GOT3 (cell line): ENCODE measurements around the gene SPDYE2B.
"Not testable (repeated sequence)": the region's sequence is repeated elsewhere in the genome, so short reads cannot be mapped to it uniquely, and the experiment has no call there.

Experiments
- DNase-seq: peaks from one replicate; lab custom pipeline; 2025; ENCODE audit warnings: mixed read lengths; lab: John Stamatoyannopoulos, UW

The SPDYE2B gene

GRCh38 chr7:102643404-102643803 is 6.7 kb upstream of the SPDYE2B start:
- not testable (repeated sequence) for DNase-seq

- DNase-seq, result not testable (repeated sequence)
Measured at GRCh38 chr7:102647813-102648212, 2.3 kb upstream of the SPDYE2B start.

- not testable (repeated sequence) for DNase-seq
Measured at GRCh38 chr7:102664765-102665164, 14.6 kb downstream of the SPDYE2B start.

GRCh38 chr7:102666850-102667249 is 16.7 kb downstream of the SPDYE2B start:
- not testable (repeated sequence) for DNase-seq

- DNase-seq, result not testable (repeated sequence)
Measured at GRCh38 chr7:102667523-102667922, 17.4 kb downstream of the SPDYE2B start.

GRCh38 chr7:102671166-102671955 is 21.2 kb downstream of the SPDYE2B start, which contains the start of gene POLR2J2:
TSS of gene POLR2J2 (minus strand) at chr7:102671663. CDS start at chr7:102671601, 62 bp downstream.
- not testable (repeated sequence) for DNase-seq

- not testable (repeated sequence) for DNase-seq
Measured at GRCh38 chr7:102671956-102672307, 21.8 kb downstream of the SPDYE2B start.

- DNase-seq, result not testable (repeated sequence)
Measured at GRCh38 chr7:102673447-102674067, 23.4 kb downstream of the SPDYE2B start.

GRCh38 chr7:102675545-102675944 is 25.4 kb downstream of the SPDYE2B start:
- not testable (repeated sequence) for DNase-seq

GRCh38 chr7:102680780-102681179 is 30.7 kb downstream of the SPDYE2B start:
- not testable (repeated sequence) for DNase-seq

- DNase-seq, result not testable (repeated sequence)
Measured at GRCh38 chr7:102682560-102682959, 32.4 kb downstream of the SPDYE2B start.

GRCh38 chr7:102688299-102689036 is 38.3 kb downstream of the SPDYE2B start:
- not testable (repeated sequence) for DNase-seq

- DNase-seq, result not testable (repeated sequence)
Measured at GRCh38 chr7:102689436-102690282, 39.5 kb downstream of the SPDYE2B start.

GRCh38 chr7:102690602-102691001 is 40.5 kb downstream of the SPDYE2B start:
- not testable (repeated sequence) for DNase-seq

- not testable (repeated sequence) for DNase-seq
Measured at GRCh38 chr7:102694008-102694407, 43.9 kb downstream of the SPDYE2B start.

GRCh38 chr7:102695033-102695552 is 45.0 kb downstream of the SPDYE2B start:
- DNase-seq, result not testable (repeated sequence)

- not testable (repeated sequence) for DNase-seq
Measured at GRCh38 chr7:102696009-102696408, 45.9 kb downstream of the SPDYE2B start.

GRCh38 chr7:102697642-102698512 is 47.8 kb downstream of the SPDYE2B start:
- DNase-seq, result not testable (repeated sequence)

GRCh38 chr7:102698962-102699750 is 49.0 kb downstream of the SPDYE2B start:
- DNase-seq, result not testable (repeated sequence)
